HG02759 (cell line): ENCODE results near the gene TSPAN13.
"Not testable (repeated sequence)": the region's sequence is repeated elsewhere in the genome, so short reads cannot be mapped to it uniquely, and the experiment has no call there.

Experiments used
- ATAC-seq: cut with Tn5 transposase; IDR thresholded peaks from one replicate; pipeline ENCODE4 v1.9.1; 2021; ENCODE audit warnings: mild to moderate bottlenecking, moderate library complexity; ENCODE audit not compliant: unreplicated experiment

Gene TSPAN13

GRCh38 chr7:16740623-16740953, 13.0 kb upstream of the TSPAN13 start:
- no peak for ATAC-seq

- ATAC-seq = no peak
These were observed 12.6 kb upstream of the TSPAN13 start for GRCh38 chr7:16740996-16741395.

GRCh38 chr7:16741676-16742075, 11.9 kb upstream of the TSPAN13 start:
- no peak for ATAC-seq

GRCh38 chr7:16742547-16742946, 11.0 kb upstream of the TSPAN13 start:
- ATAC-seq = no peak

- no peak for ATAC-seq
These were observed 10.3 kb upstream of the TSPAN13 start for GRCh38 chr7:16743236-16743635.

- no peak for ATAC-seq
These were observed 8.9 kb upstream of the TSPAN13 start for GRCh38 chr7:16744518-16745250.

- ATAC-seq = no peak
These were observed 7.9 kb upstream of the TSPAN13 start for GRCh38 chr7:16745645-16746044.

GRCh38 chr7:16747102-16747501, 6.5 kb upstream of the TSPAN13 start:
- ATAC-seq = no peak

GRCh38 chr7:16753932-16754855, 639 bp downstream of the TSPAN13 start:
- ATAC-seq = peak; percentile 42

GRCh38 chr7:16754856-16755317, 1.3 kb downstream of the TSPAN13 start:
- ATAC-seq = no peak

GRCh38 chr7:16755397-16755796, 1.8 kb downstream of the TSPAN13 start:
- no peak for ATAC-seq

GRCh38 chr7:16758036-16758435, 4.5 kb downstream of the TSPAN13 start:
- ATAC-seq = no peak

GRCh38 chr7:16758631-16759611, 5.4 kb downstream of the TSPAN13 start:
- ATAC-seq = no peak

GRCh38 chr7:16759840-16760239, 6.3 kb downstream of the TSPAN13 start:
- ATAC-seq = no peak

- no peak for ATAC-seq
These were observed 8.6 kb downstream of the TSPAN13 start for GRCh38 chr7:16762177-16762576.

- no peak for ATAC-seq
These were observed 11.4 kb downstream of the TSPAN13 start for GRCh38 chr7:16764942-16765341.

- no peak for ATAC-seq
These were observed 11.9 kb downstream of the TSPAN13 start for GRCh38 chr7:16765436-16765859.

- ATAC-seq = not testable (repeated sequence)
These were observed 16.4 kb downstream of the TSPAN13 start for GRCh38 chr7:16769994-16770393.

GRCh38 chr7:16770657-16771329, 17.2 kb downstream of the TSPAN13 start:
- ATAC-seq = no peak

GRCh38 chr7:16773326-16773725, 19.8 kb downstream of the TSPAN13 start:
- ATAC-seq = no peak
